Activated CD4-positive, CD25-positive, alpha-beta regulatory T cell treated with anti-CD3 and anti-CD28 coated beads, Interleukin-2, amount 50 U/mL, for 24 hours (primary cell): ENCODE data around the gene CXCL8.
"Not testable (repeated sequence)": the region's sequence is repeated elsewhere in the genome, so short reads cannot be mapped to it uniquely, and the experiment has no call there.

Source experiments
- ATAC-seq, 2 donors: fragments of 150-1000 bp; cut with Tn5 transposase; one replicate each; pipeline ENCODE4 v1.10.0; 2021; ENCODE audit warnings: mild to moderate bottlenecking in 1 of 2, moderate library complexity in 1 of 2

CXCL8 gene

GRCh38 chr4:73740353-73740778 lies at the start of gene CXCL8:
CXCL8 (plus strand) TSS chr4:73740569; CDS start chr4:73740659, 90 bp downstream.
- no peak for ATAC-seq

GRCh38 chr4:73691201-73691600 lies 49.2 kb upstream of the CXCL8 start:
- not testable (repeated sequence) for ATAC-seq

DNA sequence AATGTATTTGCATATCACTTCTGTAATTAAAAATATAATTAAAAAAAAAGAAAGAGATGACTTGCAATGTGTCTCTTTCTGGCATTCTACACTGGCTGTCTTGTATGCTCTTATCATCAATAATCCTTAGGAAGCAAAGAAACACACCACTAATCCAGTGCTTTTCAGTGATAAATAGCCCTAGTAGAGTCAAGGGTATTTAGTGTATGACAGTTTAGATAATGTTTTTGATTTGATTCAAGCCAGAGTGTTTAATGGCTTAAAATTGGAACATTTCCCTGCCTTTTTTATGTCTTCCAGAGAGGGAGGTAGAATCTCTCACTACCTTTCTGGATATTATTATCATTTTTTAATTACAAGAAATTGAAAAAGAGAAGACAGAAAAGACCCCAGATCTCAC lies 48.6 kb upstream of the CXCL8 start:
- no peak for ATAC-seq

- no peak for ATAC-seq
Observed at GRCh38 chr4:73692254-73692653, 48.1 kb upstream of the CXCL8 start.

- no peak for ATAC-seq
Observed at GRCh38 chr4:73692701-73693100, 47.7 kb upstream of the CXCL8 start.

DNA sequence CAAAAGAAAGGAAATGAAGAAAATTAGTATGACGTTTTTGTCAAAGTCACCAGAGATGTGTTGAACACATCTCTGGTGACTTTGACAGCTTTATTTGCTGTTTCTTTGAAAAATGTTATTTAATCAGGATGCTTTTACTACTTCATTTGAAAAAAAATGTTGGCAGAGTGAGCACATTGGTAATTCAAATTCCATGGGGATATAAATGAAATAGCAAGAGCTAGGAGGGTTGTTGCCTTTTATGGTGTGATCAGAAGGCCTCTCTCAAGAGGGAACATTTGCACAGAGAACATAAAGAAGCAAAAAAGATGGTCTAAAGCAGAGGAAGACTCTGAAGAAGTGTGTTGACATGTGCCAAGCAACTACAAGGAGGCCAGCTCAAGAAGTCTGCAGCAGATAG lies 46.6 kb upstream of the CXCL8 start:
- ATAC-seq, result no peak

DNA sequence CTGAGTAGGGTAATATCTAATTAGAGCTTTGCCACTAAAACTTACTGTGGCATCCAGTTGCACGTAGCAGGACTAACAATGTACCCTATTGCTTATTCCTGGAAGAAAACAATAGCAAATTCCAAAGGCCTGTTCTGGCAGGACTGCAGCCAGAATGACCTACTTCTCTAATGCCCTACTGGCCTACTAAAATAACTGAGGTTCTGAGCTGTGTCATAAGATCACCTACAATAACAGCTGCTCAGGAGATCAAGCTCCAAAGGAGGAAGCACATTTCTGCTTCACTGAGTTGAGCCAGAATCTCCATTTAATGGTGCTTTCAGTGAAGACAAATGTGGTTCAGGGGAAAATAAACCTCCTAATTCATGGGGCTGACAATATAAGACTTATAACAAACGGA lies 42.2 kb upstream of the CXCL8 start:
- ATAC-seq, result no peak

GRCh38 chr4:73701116-73701515 lies 39.3 kb upstream of the CXCL8 start:
- ATAC-seq, result no peak

DNA sequence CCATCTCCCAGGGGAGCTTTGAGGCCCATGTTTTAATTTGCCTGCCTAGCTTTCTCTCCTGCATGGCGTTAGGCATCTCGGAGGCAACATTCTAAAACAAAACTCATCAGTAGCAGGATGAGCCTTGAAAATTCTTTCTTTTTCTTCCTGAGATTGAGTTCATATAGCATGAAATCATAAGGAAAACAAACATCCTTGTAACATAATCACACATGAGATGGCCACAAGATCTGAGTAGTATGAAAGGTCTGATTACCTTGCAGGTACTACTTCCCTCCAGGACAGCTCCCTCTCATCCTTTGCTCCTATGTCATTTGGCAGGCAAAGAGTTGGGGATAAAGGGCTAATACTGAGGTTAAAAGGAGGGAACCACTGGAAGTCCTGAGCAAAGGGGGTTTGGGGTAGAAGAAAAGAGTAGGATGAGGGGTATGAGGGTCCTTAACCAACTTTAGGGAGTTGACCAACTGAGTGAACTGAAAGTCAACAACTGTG lies 37.5 kb upstream of the CXCL8 start:
- ATAC-seq, result no peak

DNA sequence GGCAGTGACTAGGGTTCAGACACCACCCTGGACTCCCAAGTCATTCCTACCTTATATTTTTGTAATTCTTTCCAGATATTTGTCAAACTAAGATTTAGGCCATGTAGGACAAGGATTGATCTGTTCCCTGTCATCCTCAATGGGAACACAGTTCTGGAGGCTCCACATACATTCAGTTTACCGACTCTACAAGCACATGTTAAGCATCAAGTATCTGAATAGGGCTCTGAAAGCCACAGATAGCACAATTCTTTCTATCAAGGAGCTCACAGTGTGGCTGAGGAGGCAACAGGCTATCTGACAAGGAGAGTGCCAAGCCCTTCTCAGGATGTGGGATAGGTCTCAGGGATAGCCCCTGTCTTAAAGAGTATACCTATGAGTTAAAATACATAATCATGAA lies 37.0 kb upstream of the CXCL8 start:
- no peak for ATAC-seq

- ATAC-seq, result no peak
Observed at GRCh38 chr4:73704314-73705055, 35.9 kb upstream of the CXCL8 start.

DNA sequence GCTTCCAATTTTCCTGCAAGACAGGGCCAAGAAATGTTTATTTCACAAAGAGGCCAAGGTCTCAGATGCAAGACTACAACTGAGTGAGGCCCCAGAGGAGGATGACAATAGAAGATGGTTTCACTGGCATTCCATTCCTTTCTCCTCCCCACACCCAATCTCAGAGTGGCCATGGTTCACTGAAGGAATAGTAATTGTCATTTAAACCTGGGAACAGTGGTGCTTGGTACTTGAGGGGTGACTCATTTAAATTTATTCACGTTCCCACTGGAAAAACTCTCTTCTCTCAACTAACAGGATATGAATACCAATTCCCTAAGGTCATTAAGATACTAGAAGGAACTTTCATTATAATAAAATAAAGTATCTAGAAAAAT lies 35.3 kb upstream of the CXCL8 start:
- ATAC-seq, result no peak

- ATAC-seq, result no peak
Observed at GRCh38 chr4:73705721-73706120, 34.6 kb upstream of the CXCL8 start.

DNA sequence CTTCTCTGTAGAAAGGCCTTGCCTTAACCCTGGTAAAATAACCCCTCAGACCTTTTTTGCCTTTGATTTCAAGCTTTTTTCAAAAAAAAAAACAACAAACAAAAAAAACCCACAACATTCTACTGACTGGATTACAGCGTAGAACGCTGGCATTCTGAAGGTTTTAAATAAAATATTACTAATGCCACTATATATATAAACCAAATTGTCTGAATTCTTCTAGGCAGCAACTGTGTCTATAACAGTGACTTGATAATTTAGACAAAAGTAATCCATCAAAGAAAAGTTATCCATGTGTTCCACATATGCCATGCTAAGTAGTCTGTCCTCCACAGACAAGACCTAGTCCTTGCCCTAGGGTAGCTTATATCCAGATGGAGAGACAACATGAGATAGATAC lies 33.6 kb upstream of the CXCL8 start:
- ATAC-seq, result no peak

DNA sequence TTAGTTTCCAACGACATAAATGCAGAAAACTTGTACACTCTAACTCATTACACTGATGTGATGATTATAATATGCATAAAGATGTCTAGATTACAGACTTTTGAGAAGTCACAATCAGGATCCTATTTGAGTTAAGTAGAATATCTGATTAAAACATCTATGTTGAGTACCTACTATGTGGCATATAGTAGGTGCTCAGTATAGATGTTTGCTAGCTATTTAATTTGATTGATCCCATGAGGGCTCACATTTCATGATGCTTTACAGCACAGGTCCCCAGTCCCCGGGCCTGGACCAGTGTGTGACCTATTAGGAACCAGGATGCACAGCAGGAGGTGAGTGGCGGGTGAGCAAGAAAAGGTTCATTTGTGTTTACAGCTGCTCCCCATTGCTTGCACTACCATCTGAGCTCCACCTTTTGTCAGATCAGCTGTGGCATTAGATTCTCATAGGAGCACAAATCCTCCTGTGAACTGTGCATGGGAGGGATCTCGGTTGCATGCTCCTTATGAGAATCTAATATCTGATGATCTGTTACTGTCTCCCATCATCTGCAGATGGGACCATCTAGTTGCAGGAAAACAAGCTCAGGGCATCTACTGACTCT lies 33.0 kb upstream of the CXCL8 start:
- no peak for ATAC-seq

- no peak for ATAC-seq
Observed at GRCh38 chr4:73707918-73708577, 32.3 kb upstream of the CXCL8 start.

DNA sequence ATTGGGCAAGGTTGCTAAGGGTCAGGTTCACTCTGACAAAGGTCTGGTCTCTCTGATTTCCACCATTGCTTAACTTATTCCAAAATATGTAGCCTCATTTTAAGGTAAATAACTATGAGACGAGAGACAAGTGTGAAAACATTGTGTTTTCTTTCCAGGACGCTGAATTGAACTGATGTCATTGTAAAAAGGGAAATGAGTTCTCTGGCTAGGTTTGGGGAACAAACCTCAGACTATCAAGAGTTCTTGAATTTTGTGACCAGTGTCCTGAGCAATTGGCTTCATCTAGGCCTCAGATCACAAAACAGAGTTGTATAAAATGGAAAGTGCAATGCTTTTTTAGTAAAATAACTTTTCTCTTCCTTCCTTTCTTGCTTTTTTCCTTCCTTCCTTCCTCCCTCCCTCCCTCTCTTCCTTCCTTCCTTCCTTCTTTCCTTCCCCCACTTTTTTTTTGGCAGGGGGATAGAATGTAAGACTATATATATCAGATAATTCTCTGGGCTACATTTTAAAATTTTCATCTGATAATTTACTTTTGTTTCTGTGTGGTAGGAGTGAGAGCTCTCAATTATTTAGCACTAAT lies 30.8 kb upstream of the CXCL8 start:
- ATAC-seq, result no peak

DNA sequence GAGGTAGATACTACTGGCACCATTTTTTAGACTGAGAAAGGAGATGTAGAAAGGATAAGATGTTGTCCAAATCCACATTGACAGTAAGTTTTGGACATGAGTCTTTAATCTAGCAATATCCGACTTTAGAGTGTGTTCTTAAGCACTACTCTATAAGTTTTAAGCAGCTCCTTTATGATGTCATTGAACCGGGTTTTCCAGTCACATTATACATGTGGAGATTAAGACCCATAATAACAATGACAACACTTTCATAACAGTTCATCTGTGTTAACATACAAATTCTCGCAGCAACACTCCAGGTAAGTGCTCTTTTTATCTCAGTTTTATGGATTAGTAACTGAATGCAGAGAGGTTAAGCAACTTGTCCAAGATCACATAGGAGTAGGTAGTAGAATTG lies 30.3 kb upstream of the CXCL8 start:
- no peak for ATAC-seq

- ATAC-seq, result no peak
Observed at GRCh38 chr4:73711989-73712388, 28.4 kb upstream of the CXCL8 start.

GRCh38 chr4:73713650-73714049 lies 26.7 kb upstream of the CXCL8 start:
- ATAC-seq, result no peak

DNA sequence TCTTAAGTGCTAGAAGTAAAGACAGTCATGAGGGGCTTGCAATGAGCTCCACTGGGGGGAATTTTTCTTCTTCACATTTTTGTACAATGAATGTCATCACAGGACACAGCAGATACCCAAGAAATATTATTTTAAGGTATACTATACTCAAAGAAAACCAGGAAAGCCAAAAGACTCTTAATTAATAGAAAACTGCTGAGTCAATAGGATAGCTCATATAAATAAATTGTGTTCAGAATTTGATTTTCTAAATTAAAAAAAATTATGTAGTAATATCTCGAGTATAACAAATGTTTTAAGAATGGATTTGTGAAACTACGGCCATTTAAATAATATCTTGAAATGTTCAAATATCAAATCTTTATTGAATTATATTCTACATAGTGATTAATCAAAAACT lies 25.7 kb upstream of the CXCL8 start:
- no peak for ATAC-seq

DNA sequence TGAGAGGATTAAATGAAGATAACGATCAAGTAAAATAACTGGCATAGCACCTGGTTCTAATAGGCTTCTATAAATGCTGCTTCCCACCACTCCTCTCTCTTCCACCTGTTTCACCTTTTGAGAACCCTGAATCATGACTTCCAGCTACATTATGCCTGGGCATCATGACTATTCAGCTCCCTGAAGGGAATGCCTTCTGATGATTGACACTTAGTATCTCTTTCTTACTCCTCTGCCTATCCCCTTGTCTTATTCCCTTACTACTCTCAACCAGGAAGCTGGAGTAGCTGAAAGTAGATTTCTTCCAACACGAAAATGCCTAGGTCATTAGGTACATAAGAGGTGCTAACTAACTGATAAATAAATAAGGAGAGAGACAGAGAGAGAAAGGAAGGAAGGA lies 24.7 kb upstream of the CXCL8 start:
- ATAC-seq, result no peak
